D721Med (cell line): ENCODE data around the gene SCN4B.

ENCODE experiments used
- DNase-seq: peaks from one replicate; pipeline ENCODE4 v3.0.0; 2011; ENCODE audit warnings: low spot score; ENCODE audit not compliant: insufficient read length
- FAIRE-seq: peaks from 2 replicates; lab custom pipeline; 2011; peaks lifted over from hg19 to GRCh38; lab: Jason Lieb, UNC
- CTCF ChIP-seq: IDR thresholded peaks from 2 replicates; pipeline ENCODE4 v1.5.1; 2012; ENCODE audit warnings: mild to moderate bottlenecking, control low read depth; ENCODE audit not compliant: insufficient read depth; ENCODE audit errors: missing control alignments

Gene SCN4B

GRCh38 chr11:118155776-118156530 lies 3.3 kb upstream of the SCN4B start:
- TF ChIP-seq CTCF, result no peak
- no peak for FAIRE-seq

GRCh38 chr11:118154641-118155040 lies 2.0 kb upstream of the SCN4B start:
- TF ChIP-seq CTCF, result no peak
- DNase-seq, result no peak

More at GRCh38 chr11:118155776-118156530, 3.3 kb upstream of the SCN4B start:
- DNase-seq, result no peak

GRCh38 chr11:118153976-118154375 lies 1.4 kb upstream of the SCN4B start:
- no peak for TF ChIP-seq CTCF
- no peak for DNase-seq
- no peak for FAIRE-seq

More at GRCh38 chr11:118154641-118155040, 2.0 kb upstream of the SCN4B start:
- FAIRE-seq, result no peak

GRCh38 chr11:118153516-118153915 lies 893 bp upstream of the SCN4B start:
- TF ChIP-seq CTCF, result no peak
- no peak for DNase-seq
- no peak for FAIRE-seq

GRCh38 chr11:118152020-118152551 lies 537 bp downstream of the SCN4B start:
- no peak for DNase-seq
- no peak for TF ChIP-seq CTCF
- FAIRE-seq, result no peak

- FAIRE-seq, result no peak
- TF ChIP-seq CTCF, result no peak
Observed at GRCh38 chr11:118151431-118151830, 1.2 kb downstream of the SCN4B start.

GRCh38 chr11:118149493-118149892 lies 3.1 kb downstream of the SCN4B start:
- no peak for TF ChIP-seq CTCF
- FAIRE-seq (no peak), DNase-seq (no peak)

More at GRCh38 chr11:118151431-118151830, 1.2 kb downstream of the SCN4B start:
- no peak for DNase-seq
